Fibroblast of peridontal ligament (primary cell): ENCODE results near the gene SETD1A.
A peak's percentile ranks its signal among the peaks of the same experiment; 100 is the strongest.

ENCODE experiments used
- DNase-seq: peaks from one replicate; pipeline ENCODE4 v3.0.0-alpha.2; 2010; ENCODE audit errors: extremely low read depth

The SETD1A gene

GRCh38 chr16:31020536-31020935 lies 63.0 kb downstream of the SETD1A start:
- no peak for DNase-seq

GRCh38 chr16:31022544-31023251 lies 65.1 kb downstream of the SETD1A start:
- no peak for DNase-seq

DNA sequence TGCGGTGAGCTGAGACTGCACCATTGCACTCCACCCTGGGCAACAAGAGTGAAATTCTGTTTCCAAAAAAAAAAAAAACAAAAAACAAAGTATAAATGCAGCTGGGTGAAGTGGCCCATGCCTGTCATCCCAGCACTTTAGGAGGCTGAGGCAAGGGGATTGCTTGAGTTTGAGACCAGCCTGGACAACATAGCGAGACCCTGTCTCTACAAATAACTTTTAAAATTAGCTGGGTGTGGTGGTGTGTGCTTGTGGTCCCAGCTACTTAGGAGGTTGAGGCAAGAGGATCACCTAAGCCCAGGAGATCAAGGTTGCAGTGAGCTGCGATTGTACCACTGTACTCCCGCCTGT lies 65.7 kb downstream of the SETD1A start:
- no peak for DNase-seq

GRCh38 chr16:31023627-31024226 lies 66.2 kb downstream of the SETD1A start:
- DNase-seq = no peak

- DNase-seq = no peak
These were observed 67.8 kb downstream of the SETD1A start for GRCh38 chr16:31025339-31025738.

GRCh38 chr16:31029272-31029671 lies 71.7 kb downstream of the SETD1A start:
- no peak for DNase-seq

GRCh38 chr16:31031276-31031675 lies 73.7 kb downstream of the SETD1A start:
- DNase-seq = no peak

GRCh38 chr16:31032736-31033708 lies 75.5 kb downstream of the SETD1A start, which contains the start of gene STX4:
TSS of gene STX4 (plus strand) at chr16:31033558. CDS start at chr16:31033806, 248 bp downstream.
- DNase-seq = peak; percentile 99

GRCh38 chr16:31033709-31034492 lies 76.3 kb downstream of the SETD1A start:
- peak; percentile 73 for DNase-seq
